Upper lobe of right lung (tissue), 1 donor: Measurements from ENCODE around the gene INHBC. TPM values are rescaled to one million over a fixed set of nuclear protein-coding genes. Genes with fewer than 3 reads are reported as not detected.

ENCODE experiments used
- ATAC-seq: fragments of 200-7000 bp; cut with Tn5 transposase; one replicate; pipeline ENCODE4 v1.9.1; 2020; ENCODE audit warnings: mild to moderate bottlenecking, moderate library complexity
- DNase-seq: peaks from one replicate; pipeline ENCODE4 v3.0.0-alpha.2; 2020
- H3K27ac ChIP-seq: fragments of 200-600 bp; one replicate; pipeline ENCODE4 v1.8.0; 2022
- H3K27me3 ChIP-seq: fragments of 200-600 bp; one replicate; pipeline ENCODE4 v1.8.0; 2022; ENCODE audit warnings: mild to moderate bottlenecking
- H3K36me3 ChIP-seq: fragments of 200-600 bp; one replicate; pipeline ENCODE4 v1.8.0; 2022
- H3K4me1 ChIP-seq: fragments of 200-600 bp; one replicate; pipeline ENCODE4 v1.8.0; 2022
- H3K4me3 ChIP-seq: fragments of 200-600 bp; one replicate; pipeline ENCODE4 v1.8.0; 2022; ENCODE audit warnings: mild to moderate bottlenecking
- H3K9me3 ChIP-seq: fragments of 200-600 bp; one replicate; pipeline ENCODE4 v1.8.0; 2022
- CTCF ChIP-seq: fragments of 200-600 bp; IDR thresholded peaks from one replicate; pipeline ENCODE4 v1.8.0; 2022; ENCODE audit warnings: antibody characterized with exemption
- intact Hi-C: fragments of 100-400 bp; cut with DNase I; formaldehyde crosslinking; loops from one replicate; pipeline ENCODE4 v1.11.0; 2022
- total RNA-seq: library from RNA; stranded (reverse); fragmentation: NEBNext Ultra II Directional; extraction: Animal tissue kit (Norgen Biotek cat#: 25700); gene quantifications from one replicate; pipeline ENCODE4 v1.2.1, GENCODE V29; 2021
- donor health status: DM: no; HTN: yes; CAD: no; lungs with severe emphysema.

The INHBC gene
- total RNA-seq, 1 donor from 2014 or later = not detected

- Histone ChIP-seq H3K9me3 (no peaks in the 10 kb centered on the region), H3K4me1 (peaks cover 9% of the 10 kb centered on the region), H3K4me3 (peak overlapping the region; percentile 75), H3K27me3 (no peaks in the 10 kb centered on the region), H3K36me3 (no peaks in the 10 kb centered on the region), H3K27ac (peak overlapping the region; percentile 85)
- ATAC-seq (peak; percentile 87), DNase-seq (no peak)
- peak; percentile 17 for TF ChIP-seq CTCF
- intact Hi-C loops = no loop called here
Observed at GRCh38 chr12:57430112-57430930, 4.3 kb upstream of the INHBC start.

- TF ChIP-seq CTCF = no peak
- no peaks in the 10 kb centered on the region for H3K36me3 ChIP-seq
- no peaks in the 10 kb centered on the region for H3K9me3 ChIP-seq
- H3K27ac ChIP-seq = peak within 1 kb of the TSS; percentile 85
- intact Hi-C loops = no loop called here
- DNase-seq = peak; percentile 99
- peak within 1 kb of the TSS; percentile 75 for H3K4me3 ChIP-seq
- no peaks in the 10 kb centered on the region for H3K27me3 ChIP-seq
- H3K4me1 ChIP-seq = peaks cover 9% of the 10 kb centered on the region
- peak; percentile 98 for ATAC-seq
Observed at GRCh38 chr12:57430931-57431566, 3.5 kb upstream of the INHBC start, which contains the start of gene R3HDM2. Gene R3HDM2, minus strand, starts transcription at chr12:57431043. Its CDS starts 120,615 bp downstream, at chr12:57310428.

GRCh38 chr12:57431654-57432188 is 2.9 kb upstream of the INHBC start:
- Histone ChIP-seq H3K4me1 (peaks cover 9% of the 10 kb centered on the region), H3K4me3 (peak overlapping the region; percentile 75), H3K27ac (peak overlapping the region; percentile 85), H3K9me3 (no peaks in the 10 kb centered on the region), H3K27me3 (no peaks in the 10 kb centered on the region), H3K36me3 (no peaks in the 10 kb centered on the region)
- ATAC-seq = no peak
- TF ChIP-seq CTCF = no peak
- no peak for DNase-seq
- intact Hi-C loops = no loop called here

- ATAC-seq (no peak), DNase-seq (no peak)
- Histone ChIP-seq H3K27ac (no peak overlapping the region), H3K4me1 (peaks cover 9% of the 10 kb centered on the region), H3K36me3 (no peaks in the 10 kb centered on the region), H3K27me3 (no peaks in the 10 kb centered on the region), H3K9me3 (no peaks in the 10 kb centered on the region), H3K4me3 (no peak overlapping the region)
- no peak for TF ChIP-seq CTCF
- intact Hi-C loops = no loop called here
Observed at GRCh38 chr12:57433370-57433769, 1.2 kb upstream of the INHBC start.

- no peaks in the 10 kb centered on the region for H3K27me3 ChIP-seq
- H3K4me1 ChIP-seq = peaks cover 6% of the 10 kb centered on the region
- no peak for TF ChIP-seq CTCF
- no peak overlapping the region for H3K27ac ChIP-seq
- intact Hi-C loops = no loop called here
- no peak overlapping the region for H3K4me3 ChIP-seq
- ATAC-seq (no peak), DNase-seq (no peak)
- H3K36me3 ChIP-seq = no peaks in the 10 kb centered on the region
- H3K9me3 ChIP-seq = no peaks in the 10 kb centered on the region
Observed at GRCh38 chr12:57435293-57435692, 709 bp downstream of the INHBC start.
